Memory B cell (primary cell): ENCODE measurements around the gene CEP164.

Experiments used
- ATAC-seq: fragments of 150-1000 bp; cut with Tn5 transposase; 2 replicates; pipeline ENCODE4 v1.10.0; 2021; ENCODE audit warnings: low read depth, mild to moderate bottlenecking, moderate library complexity
- DNase-seq, 2 donors: peaks; one replicate each; pipeline ENCODE4 v3.0.0; 2022; ENCODE audit warnings: low spot score in 2 of 2
- H3K27ac Mint-ChIP-seq: one replicate; pipeline ENCODE4 v1.8.0; 2022; ENCODE audit warnings: mild to moderate bottlenecking, moderate library complexity, mixed read lengths
- H3K27me3 Mint-ChIP-seq: one replicate; pipeline ENCODE4 v1.8.0; 2022; ENCODE audit warnings: mixed read lengths
- H3K36me3 Mint-ChIP-seq: one replicate; pipeline ENCODE4 v1.8.0; 2022; ENCODE audit warnings: mild to moderate bottlenecking, mixed read lengths
- H3K4me1 Mint-ChIP-seq: one replicate; pipeline ENCODE4 v1.8.0; 2022; ENCODE audit warnings: mixed read lengths
- H3K4me3 Mint-ChIP-seq: one replicate; pipeline ENCODE4 v1.8.0; 2022; ENCODE audit warnings: mild to moderate bottlenecking, moderate library complexity, mixed read lengths
- H3K9me3 Mint-ChIP-seq: one replicate; pipeline ENCODE4 v1.8.0; 2022; ENCODE audit warnings: mixed read lengths

The CEP164 gene

DNA sequence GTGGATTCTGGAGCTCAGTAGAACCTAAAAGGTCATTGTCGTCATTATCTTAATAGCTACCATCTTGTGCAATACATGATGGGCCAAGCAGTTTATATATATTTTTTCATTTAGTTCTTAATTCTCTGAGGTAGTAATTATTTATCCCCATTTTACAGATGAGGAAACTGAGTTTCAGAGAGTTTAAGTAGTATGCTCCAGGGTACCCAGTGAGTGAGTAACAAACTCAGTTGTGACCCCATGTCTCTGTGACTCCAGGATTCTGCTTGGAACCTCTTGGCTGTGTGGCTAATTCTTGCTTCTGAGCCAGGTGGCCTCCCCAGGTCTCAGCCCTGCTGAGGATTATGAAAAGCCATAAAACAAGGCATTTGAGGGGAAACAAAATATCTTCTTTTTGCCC lies 82.6 kb downstream of the CEP164 start:
- peaks cover 47% of the 10 kb centered on the region for H3K36me3 Mint-ChIP-seq

DNA sequence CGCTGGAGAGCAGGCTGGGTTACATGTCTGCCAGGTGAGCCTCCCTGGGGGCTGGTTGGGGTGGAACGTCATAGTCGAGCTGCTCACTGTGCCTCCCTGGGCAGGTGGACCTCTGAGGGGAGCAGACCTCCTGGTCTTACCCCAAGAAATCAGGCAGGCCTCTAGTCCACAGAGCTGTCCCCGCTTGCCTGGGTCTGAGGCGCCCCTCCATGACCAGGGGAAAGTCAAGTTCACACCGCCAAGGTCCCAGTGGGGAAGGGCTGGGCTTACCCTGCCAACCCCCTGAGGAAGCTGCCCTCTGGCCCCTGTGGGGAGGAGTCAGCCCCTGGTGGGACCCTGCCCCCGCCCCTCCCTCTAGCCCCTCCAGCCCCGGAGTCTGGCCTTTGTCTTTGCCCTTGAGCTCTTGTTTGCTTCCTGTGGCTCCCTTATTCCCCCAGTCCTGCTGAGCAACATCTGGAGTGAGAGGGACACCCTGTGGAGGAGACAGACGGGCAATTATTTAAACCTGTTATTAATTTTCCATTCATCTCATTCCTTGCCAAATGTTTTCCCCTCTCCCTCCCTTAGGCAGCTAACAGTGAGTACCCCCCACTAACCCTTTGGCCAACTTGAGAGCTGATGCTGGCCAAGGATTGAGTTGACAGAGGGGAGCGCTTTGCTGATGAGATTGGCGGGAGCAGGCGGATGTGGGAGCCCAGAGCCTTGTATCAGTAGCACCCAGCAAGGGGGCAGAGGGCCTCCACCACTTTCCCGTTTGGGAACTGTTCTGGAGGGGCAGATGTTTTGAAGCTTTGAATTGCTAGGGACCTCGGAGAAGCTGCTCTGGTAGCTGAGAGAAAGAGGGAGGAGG lies 83.4 kb downstream of the CEP164 start:
- no peaks in the 10 kb centered on the region for H3K9me3 Mint-ChIP-seq
- DNase-seq (no peak), ATAC-seq (no peak)
- H3K36me3 Mint-ChIP-seq = peaks cover 38% of the 10 kb centered on the region
- H3K27me3 Mint-ChIP-seq = no peaks in the 10 kb centered on the region
- no peak overlapping the region for H3K4me3 Mint-ChIP-seq
- H3K27ac Mint-ChIP-seq = no peak overlapping the region
- no peaks in the 10 kb centered on the region for H3K4me1 Mint-ChIP-seq

More for the DNA sequence above, 82.6 kb downstream of the CEP164 start:
- Mint-ChIP-seq H3K4me1 (no peaks in the 10 kb centered on the region), H3K27me3 (no peaks in the 10 kb centered on the region), H3K4me3 (no peak overlapping the region), H3K9me3 (peaks cover 3% of the 10 kb centered on the region), H3K27ac (no peak overlapping the region)
- ATAC-seq (no peak), DNase-seq (no peak)

DNA sequence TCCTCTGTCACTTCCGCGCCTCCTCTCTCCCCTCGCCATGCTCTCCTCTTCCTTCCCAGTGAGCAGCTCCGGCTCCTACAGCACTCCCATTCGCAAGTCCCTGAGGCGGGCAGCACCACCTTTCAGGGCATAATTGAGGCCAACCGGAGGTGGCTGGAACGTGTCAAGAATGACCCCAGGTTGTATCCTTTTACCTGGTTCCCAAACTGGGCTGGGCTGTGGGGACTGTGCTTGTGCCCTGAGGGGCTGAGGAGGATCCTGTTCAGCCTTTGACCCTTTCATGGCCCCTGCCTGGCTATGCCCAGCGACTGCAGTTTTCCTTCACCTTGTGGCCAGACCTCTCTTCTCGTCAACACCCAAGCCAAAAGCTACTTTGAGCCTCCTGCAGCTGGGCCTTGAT lies 84.1 kb downstream of the CEP164 start:
- DNase-seq (no peak), ATAC-seq (no peak)
- Mint-ChIP-seq H3K27ac (no peak overlapping the region), H3K4me3 (no peak overlapping the region), H3K36me3 (peaks cover 34% of the 10 kb centered on the region), H3K9me3 (no peaks in the 10 kb centered on the region), H3K4me1 (no peaks in the 10 kb centered on the region), H3K27me3 (no peaks in the 10 kb centered on the region)

DNA sequence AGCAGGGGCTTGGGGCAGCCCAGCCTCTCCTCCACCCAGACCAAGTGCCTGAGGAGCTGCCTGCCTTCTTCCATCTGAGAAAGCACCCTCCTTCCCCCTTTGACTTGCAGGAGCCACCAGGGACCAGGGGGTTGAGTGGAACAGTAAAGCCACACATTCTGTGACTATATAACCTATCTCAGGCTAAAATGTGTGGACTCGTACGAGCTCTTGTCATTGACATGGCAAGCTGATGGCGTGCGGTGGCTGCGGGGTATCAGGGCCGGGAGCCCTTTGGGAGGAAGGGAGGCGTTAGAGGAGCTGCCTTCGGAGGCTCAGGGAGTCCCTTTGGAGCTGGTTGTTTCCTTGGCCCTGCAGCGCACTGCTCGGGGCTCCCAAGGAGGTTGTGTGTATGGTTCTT lies 84.5 kb downstream of the CEP164 start:
- Mint-ChIP-seq H3K27me3 (no peaks in the 10 kb centered on the region), H3K9me3 (no peaks in the 10 kb centered on the region), H3K27ac (no peak overlapping the region), H3K4me1 (no peaks in the 10 kb centered on the region), H3K36me3 (peaks cover 34% of the 10 kb centered on the region), H3K4me3 (no peak overlapping the region)
- DNase-seq (no peak), ATAC-seq (no peak)

DNA sequence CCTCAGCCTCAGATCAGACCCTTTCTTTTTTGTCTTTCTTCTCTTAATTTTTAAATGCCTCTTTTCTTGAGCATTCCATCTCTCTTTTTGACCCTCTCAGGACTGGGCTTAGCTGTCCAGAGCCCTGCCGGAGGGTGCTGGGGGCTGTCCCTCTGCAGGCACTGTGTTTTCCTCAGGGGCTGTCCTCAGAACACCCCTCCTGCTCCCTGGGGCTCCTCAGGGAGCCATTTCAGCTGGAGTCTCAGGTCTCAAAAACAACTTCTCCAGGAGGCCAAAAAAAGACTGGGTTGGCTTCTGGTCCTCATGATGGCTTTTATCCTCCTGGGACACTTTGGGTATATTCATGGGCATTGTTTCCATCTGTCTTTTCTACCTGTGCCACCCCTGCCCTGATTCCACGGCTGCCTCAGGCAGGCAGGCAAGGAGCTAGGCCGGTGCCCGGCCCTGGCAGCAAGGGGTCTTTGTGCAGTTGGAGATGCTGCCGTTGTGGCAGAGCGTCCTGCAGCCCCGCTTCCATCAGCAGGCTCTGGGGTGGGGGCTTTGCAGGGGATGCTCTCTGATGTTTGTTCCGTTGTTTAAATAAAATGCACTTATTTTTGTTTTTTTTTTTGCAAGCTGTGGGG lies 85.1 kb downstream of the CEP164 start:
- H3K4me1 Mint-ChIP-seq = no peaks in the 10 kb centered on the region
- H3K36me3 Mint-ChIP-seq = peaks cover 31% of the 10 kb centered on the region
- H3K27me3 Mint-ChIP-seq = no peaks in the 10 kb centered on the region
- no peak for DNase-seq
- no peaks in the 10 kb centered on the region for H3K9me3 Mint-ChIP-seq
- no peak overlapping the region for H3K4me3 Mint-ChIP-seq
- no peak for ATAC-seq
- no peak overlapping the region for H3K27ac Mint-ChIP-seq

DNA sequence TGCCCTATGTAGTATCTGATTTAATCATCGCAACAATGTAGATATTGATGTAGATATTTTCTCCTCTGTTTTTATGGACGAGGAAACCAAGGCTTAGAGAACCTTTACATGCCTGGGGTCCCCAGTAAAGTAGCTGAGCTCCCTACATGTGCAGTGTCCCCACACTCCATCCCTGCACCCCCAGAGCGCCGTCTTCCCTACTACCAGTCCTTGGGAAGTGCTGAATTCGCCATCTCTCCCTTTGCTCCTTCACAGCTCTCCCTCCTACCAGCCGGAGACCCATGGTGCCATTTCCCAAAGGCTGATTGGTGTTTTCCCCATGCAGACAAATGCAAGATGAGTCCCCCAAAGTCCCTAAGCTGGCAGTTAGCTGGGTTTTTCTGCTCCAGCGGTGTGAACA lies 86.0 kb downstream of the CEP164 start:
- no peaks in the 10 kb centered on the region for H3K4me1 Mint-ChIP-seq
- no peaks in the 10 kb centered on the region for H3K27me3 Mint-ChIP-seq
- no peaks in the 10 kb centered on the region for H3K9me3 Mint-ChIP-seq
- DNase-seq (no peak), ATAC-seq (no peak)
- H3K27ac Mint-ChIP-seq = no peak overlapping the region
- H3K4me3 Mint-ChIP-seq = no peak overlapping the region
- H3K36me3 Mint-ChIP-seq = peaks cover 26% of the 10 kb centered on the region

DNA sequence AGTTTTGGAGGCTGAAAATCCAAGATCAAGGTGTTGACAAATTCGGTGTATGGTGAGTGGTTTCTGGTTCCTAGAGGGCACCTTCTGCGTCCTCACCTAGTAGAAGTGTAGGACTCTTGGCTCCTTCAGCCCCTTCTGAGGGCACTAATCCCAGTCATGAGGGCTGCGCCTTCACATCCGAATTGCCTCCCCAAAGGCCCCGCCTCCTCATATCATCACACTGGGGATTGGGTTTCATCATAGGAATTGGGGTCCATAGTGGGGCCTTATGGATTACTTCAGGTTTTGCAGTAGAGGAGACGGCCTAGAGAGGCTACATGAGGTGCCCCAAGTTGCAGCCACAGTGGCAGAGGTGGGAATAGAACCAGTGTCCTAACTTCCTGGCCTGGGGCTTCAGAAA lies 87.1 kb downstream of the CEP164 start:
- H3K27me3 Mint-ChIP-seq = no peaks in the 10 kb centered on the region
- no peak for DNase-seq
- ATAC-seq = no peak
- H3K4me1 Mint-ChIP-seq = no peaks in the 10 kb centered on the region
- H3K36me3 Mint-ChIP-seq = peaks cover 18% of the 10 kb centered on the region
- H3K9me3 Mint-ChIP-seq = no peaks in the 10 kb centered on the region
- no peak overlapping the region for H3K4me3 Mint-ChIP-seq
- H3K27ac Mint-ChIP-seq = no peak overlapping the region

DNA sequence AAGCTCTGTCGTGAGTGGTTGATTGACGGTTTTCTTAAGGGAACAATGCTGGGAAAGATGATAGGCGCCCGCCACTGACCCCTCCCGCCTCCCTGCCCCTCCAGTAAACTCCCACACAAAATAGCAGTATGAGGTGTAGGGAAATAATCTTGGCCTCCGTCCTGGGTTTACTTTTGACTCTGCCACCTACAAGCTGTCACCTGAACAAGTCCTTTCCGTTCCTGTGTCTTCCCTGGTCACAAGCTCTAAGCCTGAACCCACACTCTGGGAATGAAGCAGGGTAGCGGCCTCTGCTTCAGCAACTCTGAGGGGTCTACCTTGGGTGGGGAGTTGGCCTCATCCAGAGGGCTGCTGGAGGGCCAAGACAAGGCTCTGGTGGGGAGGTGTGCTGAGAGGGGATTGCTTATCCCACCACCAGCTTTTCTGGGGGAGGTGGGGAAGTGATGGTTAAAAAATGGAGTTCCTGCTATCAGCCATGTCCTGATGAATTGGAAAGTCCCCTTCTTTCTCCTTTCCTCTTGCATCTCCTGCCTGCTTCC lies 87.8 kb downstream of the CEP164 start:
- H3K4me1 Mint-ChIP-seq = no peaks in the 10 kb centered on the region
- ATAC-seq (no peak), DNase-seq (no peak)
- H3K9me3 Mint-ChIP-seq = no peaks in the 10 kb centered on the region
- H3K27me3 Mint-ChIP-seq = no peaks in the 10 kb centered on the region
- no peak overlapping the region for H3K4me3 Mint-ChIP-seq
- H3K27ac Mint-ChIP-seq = no peak overlapping the region
- peaks cover 14% of the 10 kb centered on the region for H3K36me3 Mint-ChIP-seq

DNA sequence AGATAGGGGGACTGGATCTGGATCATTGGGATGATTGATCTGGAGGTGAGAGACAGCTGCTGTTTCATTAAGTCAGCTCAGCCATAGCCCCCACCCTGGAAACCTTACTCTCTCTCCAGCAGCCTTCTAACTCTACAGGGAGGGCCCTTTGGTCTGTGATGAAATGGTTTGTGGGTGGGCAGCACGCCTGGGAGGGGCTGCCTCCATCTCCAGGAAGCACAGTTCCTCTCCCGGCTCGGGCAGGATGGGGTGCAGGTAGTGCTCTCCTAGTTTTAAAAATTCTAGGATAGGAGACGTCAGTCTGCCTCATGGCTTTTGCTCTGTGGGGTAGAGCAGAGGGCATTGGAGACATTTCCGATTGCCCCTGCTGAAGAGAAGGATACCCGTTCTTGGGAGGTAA lies 89.7 kb downstream of the CEP164 start:
- Mint-ChIP-seq H3K27ac (no peak overlapping the region), H3K4me1 (no peaks in the 10 kb centered on the region), H3K36me3 (peaks cover 11% of the 10 kb centered on the region), H3K27me3 (peaks cover 2% of the 10 kb centered on the region), H3K4me3 (no peak overlapping the region), H3K9me3 (no peaks in the 10 kb centered on the region)
- DNase-seq (no peak), ATAC-seq (no peak)

DNA sequence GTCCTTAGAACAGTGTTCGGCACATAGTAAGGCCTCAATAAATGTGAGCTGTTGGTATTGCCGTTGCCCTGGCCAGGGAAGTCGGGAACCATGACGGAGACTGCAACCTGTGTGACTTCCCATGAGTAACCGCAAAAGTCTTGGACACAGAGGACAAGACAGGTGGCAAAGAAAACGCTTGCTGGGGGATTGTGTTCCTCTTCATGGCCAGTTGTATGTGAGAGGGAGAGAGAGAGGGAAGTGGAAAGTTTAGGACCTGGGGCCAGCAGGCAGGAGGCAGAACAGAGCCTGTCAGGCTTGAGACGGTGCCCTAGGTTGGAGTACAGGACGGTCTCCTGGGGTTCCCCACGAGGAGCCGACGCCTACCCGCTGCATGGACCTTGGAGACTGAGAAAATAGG lies 90.2 kb downstream of the CEP164 start:
- no peaks in the 10 kb centered on the region for H3K9me3 Mint-ChIP-seq
- H3K4me1 Mint-ChIP-seq = no peaks in the 10 kb centered on the region
- H3K27me3 Mint-ChIP-seq = peaks cover 2% of the 10 kb centered on the region
- ATAC-seq = no peak
- H3K27ac Mint-ChIP-seq = no peak overlapping the region
- H3K36me3 Mint-ChIP-seq = peaks cover 7% of the 10 kb centered on the region
- no peak overlapping the region for H3K4me3 Mint-ChIP-seq
- DNase-seq = no peak

DNA sequence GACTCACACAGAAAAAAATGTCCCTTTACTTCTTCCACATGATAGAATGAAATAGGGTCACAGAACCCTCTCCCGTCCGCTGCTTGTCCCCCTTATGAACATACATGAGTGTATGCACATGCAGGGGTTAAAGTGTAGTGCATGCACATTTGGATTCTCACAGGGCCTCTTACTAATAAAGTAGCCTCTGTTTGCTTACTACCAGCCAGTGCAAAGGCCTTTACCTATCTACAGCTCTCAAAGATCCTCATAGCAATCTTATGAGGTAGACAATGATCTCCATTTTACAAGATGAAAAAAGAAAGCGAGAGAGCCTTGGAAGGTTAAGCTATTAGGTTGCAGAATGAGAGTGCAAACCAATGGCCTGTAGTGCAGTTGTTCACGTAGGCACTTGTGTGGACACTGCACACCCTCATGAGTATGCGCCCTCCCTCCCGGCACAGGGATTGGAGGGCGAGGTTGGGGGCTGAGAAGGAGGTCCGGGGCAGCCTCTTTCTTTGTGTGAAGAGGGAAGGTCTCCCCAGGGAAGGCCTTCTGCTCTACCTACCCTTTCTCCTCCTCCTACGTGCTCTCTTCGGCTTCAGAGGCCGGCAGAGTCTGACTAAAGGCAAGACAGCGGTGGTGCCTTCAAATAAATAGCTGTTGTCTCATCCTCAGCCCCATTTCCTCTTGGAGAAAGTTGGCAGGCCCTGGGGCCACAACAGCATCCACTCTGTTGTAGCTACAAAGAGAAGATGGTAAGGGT lies 91.3 kb downstream of the CEP164 start:
- no peaks in the 10 kb centered on the region for H3K4me1 Mint-ChIP-seq

DNA sequence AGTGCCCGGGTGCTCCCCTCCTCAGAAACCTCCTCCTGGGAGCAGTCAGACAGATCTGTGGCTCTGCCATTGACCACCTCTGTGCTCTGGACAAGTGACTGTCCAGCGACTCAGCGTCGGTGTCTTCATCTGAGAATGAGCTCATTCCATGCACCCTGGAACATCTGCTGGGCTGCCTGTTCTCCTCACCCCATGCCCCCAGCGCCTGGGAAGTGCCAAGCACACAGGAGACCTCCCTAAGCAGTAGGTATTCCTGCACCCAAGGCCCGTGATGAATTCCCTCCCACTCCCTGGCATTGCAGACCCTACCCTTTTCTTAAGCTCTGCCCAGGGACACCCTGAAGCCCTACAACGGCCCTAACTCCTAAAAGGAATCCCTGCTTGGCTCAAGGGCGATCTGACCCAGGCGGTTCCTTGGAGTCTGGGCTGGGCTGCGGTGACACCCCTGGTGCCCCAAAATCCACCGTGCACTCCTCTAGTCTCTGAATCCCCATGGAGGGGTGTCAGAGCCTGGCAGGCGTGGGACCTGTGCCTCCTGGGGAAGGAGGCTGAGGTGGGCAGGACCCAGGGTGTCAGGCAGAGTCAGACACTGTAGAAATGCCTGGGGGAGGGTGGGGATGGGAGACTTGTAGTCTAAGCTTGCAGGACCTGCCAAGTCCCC lies 92.0 kb downstream of the CEP164 start:
- Mint-ChIP-seq H3K4me3 (no peak overlapping the region), H3K27me3 (peaks cover 5% of the 10 kb centered on the region), H3K4me1 (no peaks in the 10 kb centered on the region), H3K36me3 (no peaks in the 10 kb centered on the region), H3K9me3 (no peaks in the 10 kb centered on the region), H3K27ac (no peak overlapping the region)
- no peak for DNase-seq
- no peak for ATAC-seq

More for the DNA sequence above, 91.3 kb downstream of the CEP164 start:
- no peak overlapping the region for H3K27ac Mint-ChIP-seq
- no peak overlapping the region for H3K4me3 Mint-ChIP-seq
- H3K27me3 Mint-ChIP-seq = peaks cover 4% of the 10 kb centered on the region
- no peak for ATAC-seq
- peaks cover under 1% of the 10 kb centered on the region for H3K36me3 Mint-ChIP-seq
- DNase-seq = no peak
- no peaks in the 10 kb centered on the region for H3K9me3 Mint-ChIP-seq

DNA sequence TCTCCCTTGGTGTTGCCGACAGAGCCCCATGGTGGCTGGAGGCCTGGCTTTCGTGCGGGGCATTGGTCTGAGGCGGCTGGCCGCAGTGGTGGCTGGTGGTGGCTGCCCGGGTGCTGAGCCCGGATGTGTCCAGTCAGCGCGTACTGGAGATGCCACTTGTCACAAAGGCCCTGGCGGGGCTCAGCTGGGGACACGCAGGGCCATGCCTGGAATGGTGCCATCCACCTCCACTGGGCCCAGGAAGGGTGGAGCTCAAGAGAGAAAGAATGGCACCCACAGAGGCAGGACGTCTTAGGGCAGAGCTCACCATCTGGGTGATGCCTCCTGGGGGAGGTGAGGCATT lies 92.5 kb downstream of the CEP164 start:
- H3K36me3 Mint-ChIP-seq = no peaks in the 10 kb centered on the region
- no peaks in the 10 kb centered on the region for H3K9me3 Mint-ChIP-seq
- H3K27me3 Mint-ChIP-seq = peaks cover 8% of the 10 kb centered on the region
- no peak overlapping the region for H3K27ac Mint-ChIP-seq
- H3K4me3 Mint-ChIP-seq = no peak overlapping the region
- H3K4me1 Mint-ChIP-seq = no peaks in the 10 kb centered on the region
- ATAC-seq (no peak), DNase-seq (no peak)

DNA sequence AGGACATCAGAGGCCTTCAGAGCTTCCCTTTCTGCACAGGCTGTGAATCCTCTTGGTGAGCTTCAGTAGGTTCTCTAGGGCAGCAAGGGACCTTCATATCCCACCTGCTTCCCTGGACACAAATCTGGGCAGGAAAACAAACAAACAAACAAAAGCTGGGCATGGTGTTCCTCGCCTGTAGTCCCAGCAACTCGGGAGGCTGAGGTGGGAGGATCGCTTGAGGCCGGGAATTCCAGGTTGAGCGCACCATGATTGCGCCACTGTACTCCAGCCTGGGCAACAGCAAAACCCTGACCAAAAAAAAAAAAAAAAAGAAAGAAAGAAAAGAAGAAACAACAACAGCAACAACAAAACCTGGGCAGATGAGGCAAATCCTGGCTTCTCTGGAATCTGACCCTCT lies 92.9 kb downstream of the CEP164 start:
- H3K4me1 Mint-ChIP-seq = no peaks in the 10 kb centered on the region
- ATAC-seq (no peak), DNase-seq (no peak)
- H3K36me3 Mint-ChIP-seq = no peaks in the 10 kb centered on the region
- H3K27me3 Mint-ChIP-seq = peaks cover 8% of the 10 kb centered on the region
- H3K27ac Mint-ChIP-seq = no peak overlapping the region
- no peaks in the 10 kb centered on the region for H3K9me3 Mint-ChIP-seq
- no peak overlapping the region for H3K4me3 Mint-ChIP-seq
